Neural cell (in vitro differentiated cells): ENCODE results near the gene IFFO2. TPM values are rescaled to one million over a fixed set of nuclear protein-coding genes. Genes with fewer than 3 reads are reported as not detected.
"Not testable (repeated sequence)": the region's sequence is repeated elsewhere in the genome, so short reads cannot be mapped to it uniquely, and the experiment has no call there.

ENCODE experiments used
- H2AFZ ChIP-seq: fragments of 200-600, 300-800 bp; sonication (generic), shearing (Covaris generic); 2 replicates; pipeline ENCODE4 v1.6.0; 2014; ENCODE audit warnings: low read depth, mild to moderate bottlenecking, antibody characterized with exemption, low read length, moderate library complexity
- H3F3A ChIP-seq: fragments of 200-600 bp; shearing (Covaris generic); 2 replicates; pipeline ENCODE4 v1.6.1; 2016; ENCODE audit warnings: mild to moderate bottlenecking, moderate library complexity, mixed read lengths, antibody characterized with exemption, low read length; ENCODE audit not compliant: insufficient read depth, poor library complexity, severe bottlenecking
- H3K27ac ChIP-seq: fragments of 200-600, 300-800 bp; sonication (generic), shearing (Covaris generic); 2 replicates; pipeline ENCODE4 v1.5.1; 2014; ENCODE audit warnings: mild to moderate bottlenecking, low read length, moderate library complexity
- H3K27me3 ChIP-seq: fragments of 300-800, 200-600 bp; sonication (generic), shearing (Covaris generic); 2 replicates; pipeline ENCODE4 v1.6.0; 2014; ENCODE audit warnings: mild to moderate bottlenecking, low read depth, low read length, moderate library complexity; ENCODE audit not compliant: insufficient read depth
- H3K36me3 ChIP-seq: fragments of 300-800, 200-600 bp; sonication (generic), shearing (Covaris generic); 2 replicates; pipeline ENCODE4 v1.5.1; 2014; ENCODE audit warnings: mild to moderate bottlenecking, antibody characterized with exemption, low read length, moderate library complexity; ENCODE audit not compliant: insufficient read depth
- H3K4me2 ChIP-seq: fragments of 300-800, 200-600 bp; sonication (generic), shearing (Covaris generic); 2 replicates; pipeline ENCODE4 v1.6.0; 2014; ENCODE audit warnings: mild to moderate bottlenecking, low read length
- H3K4me3 ChIP-seq: fragments of 300-800, 200-600 bp; sonication (generic), shearing (Covaris generic); 2 replicates; pipeline ENCODE4 v1.5.1; 2014; ENCODE audit warnings: mild to moderate bottlenecking, low read length, moderate library complexity
- H3K79me2 ChIP-seq: fragments of 200-600 bp; shearing (Covaris generic); replicated peaks from 2 replicates; pipeline ENCODE4 v1.6.0; 2014; ENCODE audit warnings: mild to moderate bottlenecking, low read length, moderate library complexity; ENCODE audit not compliant: insufficient read depth
- H3K9ac ChIP-seq: fragments of 300-800, 200-600 bp; sonication (generic), shearing (Covaris generic); 2 replicates; pipeline ENCODE4 v1.6.1; 2016; ENCODE audit warnings: mild to moderate bottlenecking, low read length, mixed read lengths
- H3K9me2 ChIP-seq: fragments of 200-600 bp; shearing (Covaris generic); 2 replicates; pipeline ENCODE4 v1.6.1; 2016; ENCODE audit warnings: mild to moderate bottlenecking, low read length, mixed read lengths; ENCODE audit not compliant: insufficient read depth
- H3K9me3 ChIP-seq: fragments of 200-600, 300-800 bp; sonication (generic), shearing (Covaris generic); 2 replicates; pipeline ENCODE4 v1.6.1; 2016; ENCODE audit warnings: mild to moderate bottlenecking, mixed run types, low read length, moderate library complexity, mixed read lengths
- H4K20me1 ChIP-seq: fragments of 200-600 bp; shearing (Covaris generic); 2 replicates; pipeline ENCODE4 v1.6.1; 2016; ENCODE audit warnings: mild to moderate bottlenecking, mixed run types; ENCODE audit not compliant: insufficient read depth
- CTCF ChIP-seq: fragments of 450-650 bp; IDR thresholded peaks from 2 replicates; pipeline ENCODE4 v1.5.1; 2014; ENCODE audit warnings: antibody characterized with exemption, mild to moderate bottlenecking, moderate library complexity; ENCODE audit not compliant: poor library complexity, severe bottlenecking
- EP300 ChIP-seq: fragments of 450-650 bp; conservative IDR thresholded peaks from 2 replicates; pipeline ENCODE4 v1.6.1; 2014; ENCODE audit warnings: antibody characterized with exemption, mild to moderate bottlenecking, moderate library complexity; ENCODE audit not compliant: poor library complexity, severe bottlenecking
- EZH2 ChIP-seq: fragments of 200-600, 300-800 bp; shearing (Covaris generic), sonication (generic); IDR thresholded peaks from 2 replicates; pipeline ENCODE4 v1.6.1; 2014; ENCODE audit warnings: antibody characterized with exemption, low read length, borderline replicate concordance, mild to moderate bottlenecking; ENCODE audit not compliant: insufficient read depth, poor library complexity, severe bottlenecking
- MXI1 ChIP-seq: fragments of 450-650 bp; conservative IDR thresholded peaks from 2 replicates; pipeline ENCODE4 v1.6.1; 2014; ENCODE audit warnings: antibody characterized with exemption, mild to moderate bottlenecking; ENCODE audit not compliant: poor library complexity, severe bottlenecking
- POLR2AphosphoS5 ChIP-seq: IDR thresholded peaks from 2 replicates; pipeline ENCODE4 v1.6.1; 2012
- RAD21 ChIP-seq: fragments of 450-650 bp; conservative IDR thresholded peaks from 2 replicates; pipeline ENCODE4 v1.6.1; 2014; ENCODE audit warnings: antibody characterized with exemption, mild to moderate bottlenecking, moderate library complexity
- SMC3 ChIP-seq: fragments of 450-650 bp; conservative IDR thresholded peaks from 2 replicates; pipeline ENCODE4 v1.6.1; 2014; ENCODE audit warnings: antibody characterized with exemption, mild to moderate bottlenecking, moderate library complexity; ENCODE audit not compliant: poor library complexity
- TAF1 ChIP-seq: IDR thresholded peaks from 2 replicates; pipeline ENCODE4 v1.6.1; 2012; ENCODE audit warnings: low read depth
- polyA plus RNA-seq: library from polyadenylated mRNA; depleted of rRNA; stranded (reverse); fragments of >200 nt; gene quantifications from 2 replicates; pipeline ENCODE4 v1.2.3, GENCODE V29; 2014
- TF ChIP-seq, protein P1 (sequence below): IDR thresholded peaks from 2 replicates; pipeline ENCODE4 v1.6.1; 2012; ENCODE audit warnings: borderline replicate concordance

Gene IFFO2
- polyA plus RNA-seq, 1 donor from 2014 or later, result 2.6 TPM

DNA sequence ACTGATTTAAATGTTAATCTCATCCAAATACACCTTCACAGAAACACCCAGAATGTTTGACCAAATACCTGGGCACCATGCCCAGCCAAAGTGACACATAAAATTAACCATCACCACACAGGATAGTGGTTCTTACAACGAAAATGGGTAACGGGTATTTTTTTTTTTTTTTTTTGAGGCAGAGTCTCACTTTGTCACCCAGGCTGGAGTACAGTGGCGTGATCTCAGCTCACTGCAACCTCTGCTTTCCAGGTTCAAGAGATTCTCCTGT, 85.9 kb downstream of the IFFO2 start:
- H2AFZ ChIP-seq, H3K36me3 ChIP-seq, H3K79me2 ChIP-seq, H3K4me3 ChIP-seq, H3K27me3 ChIP-seq, H3K4me2 ChIP-seq, H3K9me3 ChIP-seq, H4K20me1 ChIP-seq, H3F3A ChIP-seq, H3K9ac ChIP-seq, H3K9me2 ChIP-seq, H3K27ac ChIP-seq: not testable (repeated sequence)

DNA sequence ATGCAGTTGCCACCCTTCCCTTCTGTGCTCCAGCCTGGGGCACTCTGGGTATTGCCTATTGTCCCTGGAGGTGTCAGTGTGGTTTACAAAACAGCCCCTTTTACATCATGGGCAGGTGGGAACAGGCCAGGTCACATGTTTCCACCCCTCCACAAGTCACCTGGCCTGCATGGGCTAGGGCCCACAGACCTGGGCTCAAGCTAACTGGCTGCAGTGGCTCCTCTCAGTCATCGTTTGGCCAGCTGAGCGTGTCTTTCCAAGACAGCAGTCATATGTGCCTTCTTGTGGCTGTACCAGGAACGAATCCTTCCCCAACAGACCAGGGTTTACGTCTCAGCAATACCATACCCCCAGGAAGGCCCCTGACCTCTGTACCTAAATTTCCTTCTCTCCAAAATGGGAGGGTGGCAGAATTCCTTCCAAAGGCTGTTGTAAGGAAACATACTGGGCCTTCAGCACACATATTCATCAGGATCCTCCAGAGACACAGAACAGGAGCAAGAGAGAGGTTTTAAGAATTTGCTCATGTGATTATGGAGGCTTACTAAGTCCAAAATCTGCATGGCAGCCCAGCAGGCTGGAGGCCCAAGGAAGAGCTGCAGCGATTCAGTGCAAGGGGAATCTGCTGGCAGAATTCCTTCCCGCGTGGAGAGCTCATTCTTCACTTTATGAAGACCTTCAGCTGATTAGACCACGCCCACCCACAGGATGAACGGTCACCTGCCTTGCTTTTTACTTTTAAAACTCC, 86.5 kb downstream of the IFFO2 start:
- Histone ChIP-seq H3K9ac (no peak overlapping the region), H3K9me3 (no peaks in the 10 kb centered on the region), H3F3A (no peaks in the 10 kb centered on the region), H3K4me3 (no peak overlapping the region), H3K9me2 (no peaks in the 10 kb centered on the region), H3K79me2 (no peaks in the 10 kb centered on the region), H3K36me3 (no peaks in the 10 kb centered on the region), H3K27me3 (no peaks in the 10 kb centered on the region), H2AFZ (no peak overlapping the region), H3K27ac (no peak overlapping the region), H4K20me1 (no peaks in the 10 kb centered on the region), H3K4me2 (no peak overlapping the region)
- TF ChIP-seq TAF1 (no peak), EZH2 (no peak), MXI1 (no peak), SMC3 (no peak), CTCF (no peak), RAD21 (no peak), POLR2AphosphoS5 (no peak), EP300 (no peak)
- TF ChIP-seq, protein P1, sequence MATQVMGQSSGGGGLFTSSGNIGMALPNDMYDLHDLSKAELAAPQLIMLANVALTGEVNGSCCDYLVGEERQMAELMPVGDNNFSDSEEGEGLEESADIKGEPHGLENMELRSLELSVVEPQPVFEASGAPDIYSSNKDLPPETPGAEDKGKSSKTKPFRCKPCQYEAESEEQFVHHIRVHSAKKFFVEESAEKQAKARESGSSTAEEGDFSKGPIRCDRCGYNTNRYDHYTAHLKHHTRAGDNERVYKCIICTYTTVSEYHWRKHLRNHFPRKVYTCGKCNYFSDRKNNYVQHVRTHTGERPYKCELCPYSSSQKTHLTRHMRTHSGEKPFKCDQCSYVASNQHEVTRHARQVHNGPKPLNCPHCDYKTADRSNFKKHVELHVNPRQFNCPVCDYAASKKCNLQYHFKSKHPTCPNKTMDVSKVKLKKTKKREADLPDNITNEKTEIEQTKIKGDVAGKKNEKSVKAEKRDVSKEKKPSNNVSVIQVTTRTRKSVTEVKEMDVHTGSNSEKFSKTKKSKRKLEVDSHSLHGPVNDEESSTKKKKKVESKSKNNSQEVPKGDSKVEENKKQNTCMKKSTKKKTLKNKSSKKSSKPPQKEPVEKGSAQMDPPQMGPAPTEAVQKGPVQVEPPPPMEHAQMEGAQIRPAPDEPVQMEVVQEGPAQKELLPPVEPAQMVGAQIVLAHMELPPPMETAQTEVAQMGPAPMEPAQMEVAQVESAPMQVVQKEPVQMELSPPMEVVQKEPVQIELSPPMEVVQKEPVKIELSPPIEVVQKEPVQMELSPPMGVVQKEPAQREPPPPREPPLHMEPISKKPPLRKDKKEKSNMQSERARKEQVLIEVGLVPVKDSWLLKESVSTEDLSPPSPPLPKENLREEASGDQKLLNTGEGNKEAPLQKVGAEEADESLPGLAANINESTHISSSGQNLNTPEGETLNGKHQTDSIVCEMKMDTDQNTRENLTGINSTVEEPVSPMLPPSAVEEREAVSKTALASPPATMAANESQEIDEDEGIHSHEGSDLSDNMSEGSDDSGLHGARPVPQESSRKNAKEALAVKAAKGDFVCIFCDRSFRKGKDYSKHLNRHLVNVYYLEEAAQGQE, result no peak
